Stimulated activated CD4-positive, alpha-beta T cell treated with anti-CD3 and anti-CD28 coated beads, TNF-alpha, amount 100 ng/mL, for 48 hours (primary cell): ENCODE data around the gene CBLB.
"Not testable (repeated sequence)": the region's sequence is repeated elsewhere in the genome, so short reads cannot be mapped to it uniquely, and the experiment has no call there.

Experiments used
- DNase-seq, 3 donors: peaks; one replicate each; pipeline ENCODE4 v3.0.0-alpha.2; 2020; ENCODE audit warnings: low read depth in 3 of 3

The CBLB gene

DNA sequence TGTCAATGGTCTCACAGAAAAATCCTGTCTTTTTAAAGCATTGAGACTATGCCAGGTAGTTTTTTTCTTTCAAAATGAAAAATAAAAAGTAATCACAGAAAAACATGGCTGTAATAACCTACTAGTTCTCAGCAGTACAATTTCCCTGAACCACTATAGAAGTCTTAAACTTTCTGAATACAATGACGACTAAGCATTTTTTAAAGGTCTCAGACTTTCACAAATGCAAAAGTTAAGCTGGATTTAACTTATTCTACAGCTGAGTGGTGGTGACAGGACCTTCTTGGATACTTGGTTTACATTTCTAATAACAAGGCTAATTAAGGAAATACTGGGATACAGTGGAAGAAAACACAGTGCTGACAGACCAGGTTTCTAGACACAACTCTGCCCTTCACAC lies 81.8 kb downstream of the CBLB start:
- DNase-seq: no peak

- DNase-seq: no peak
These were observed 82.6 kb downstream of the CBLB start for GRCh38 chr3:105786241-105786640.

GRCh38 chr3:105785803-105786202 lies 83.0 kb downstream of the CBLB start:
- no peak for DNase-seq

- no peak for DNase-seq
These were observed 85.2 kb downstream of the CBLB start for GRCh38 chr3:105783631-105784030.

- no peak for DNase-seq
These were observed 86.9 kb downstream of the CBLB start for GRCh38 chr3:105781871-105782270.

- no peak for DNase-seq
These were observed 88.7 kb downstream of the CBLB start for GRCh38 chr3:105780107-105780506.

DNA sequence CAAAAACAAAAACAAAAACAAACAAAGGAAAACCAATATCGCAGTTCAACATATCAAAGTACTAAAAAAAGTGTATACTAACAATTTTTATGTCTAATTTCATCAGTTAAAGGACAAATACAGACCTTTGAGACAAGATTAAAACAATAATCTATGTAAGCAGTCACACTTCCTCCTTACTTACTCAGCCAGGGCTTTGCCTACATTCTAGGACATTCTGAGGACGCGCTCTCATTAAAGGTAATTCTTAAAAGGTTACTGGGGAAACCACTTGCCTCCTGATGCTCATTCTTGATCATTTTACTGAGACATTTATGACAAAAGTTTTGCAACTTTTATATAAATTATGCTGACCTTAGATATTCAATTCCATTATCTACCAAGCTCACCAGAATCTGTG lies 93.4 kb downstream of the CBLB start:
- DNase-seq: no peak

DNA sequence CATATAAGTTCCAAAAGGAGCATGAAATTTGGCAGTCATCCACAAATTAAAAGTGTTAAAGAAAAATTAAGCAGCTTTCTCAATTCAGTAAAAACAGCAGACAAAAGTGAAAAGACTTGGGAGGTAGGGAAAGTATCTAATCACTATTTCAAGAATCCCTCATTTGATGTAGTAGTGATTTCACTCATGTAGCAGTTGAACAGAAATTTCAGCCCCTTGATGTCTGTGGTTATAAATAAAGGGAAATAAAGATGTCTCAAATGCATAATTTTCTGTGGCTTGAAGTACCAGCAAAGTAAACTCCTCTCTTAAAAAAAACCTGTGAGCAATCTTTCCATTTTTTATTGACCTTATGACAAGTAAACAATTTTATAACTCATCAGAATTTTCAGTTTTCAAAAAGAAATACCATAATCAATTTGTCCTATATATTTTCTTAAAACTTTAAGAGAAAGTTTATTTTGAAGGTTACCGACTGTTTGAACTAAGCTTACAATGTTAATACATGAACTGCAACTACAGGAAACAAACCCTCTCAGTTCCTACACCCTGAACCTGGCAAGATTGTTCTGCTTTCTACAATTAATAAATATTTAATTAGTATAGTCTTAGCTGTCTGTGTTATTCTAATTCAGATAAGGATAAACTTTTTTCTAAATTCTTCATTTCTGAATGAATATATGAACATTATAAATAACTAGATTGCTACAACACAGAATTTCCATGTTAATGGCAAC lies 94.2 kb downstream of the CBLB start:
- no peak for DNase-seq

DNA sequence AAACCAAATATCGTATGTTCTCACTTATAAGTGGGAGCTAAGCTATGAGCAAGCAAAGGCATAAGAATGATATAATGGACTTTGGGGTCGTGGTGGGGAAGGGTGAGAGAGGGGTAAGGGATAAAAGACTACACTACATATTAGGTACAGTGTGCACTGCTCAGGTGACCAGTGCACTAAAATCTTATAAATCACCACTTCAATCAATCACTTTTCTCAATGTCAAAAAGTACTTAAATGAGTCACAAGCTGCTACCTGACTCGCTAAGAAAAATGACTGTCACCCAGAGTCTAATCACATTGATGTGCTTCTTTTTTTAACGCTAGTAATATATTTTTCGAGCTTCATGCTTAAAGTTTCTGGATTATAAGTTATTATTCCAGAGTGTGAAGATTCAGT lies 95.5 kb downstream of the CBLB start:
- DNase-seq: no peak

GRCh38 chr3:105772635-105773034 lies 96.2 kb downstream of the CBLB start:
- DNase-seq: no peak

- DNase-seq: no peak
These were observed 97.4 kb downstream of the CBLB start for GRCh38 chr3:105771392-105771791.

GRCh38 chr3:105770410-105770809 lies 98.4 kb downstream of the CBLB start:
- no peak for DNase-seq

GRCh38 chr3:105767776-105768175 lies 101.0 kb downstream of the CBLB start:
- no peak for DNase-seq

DNA sequence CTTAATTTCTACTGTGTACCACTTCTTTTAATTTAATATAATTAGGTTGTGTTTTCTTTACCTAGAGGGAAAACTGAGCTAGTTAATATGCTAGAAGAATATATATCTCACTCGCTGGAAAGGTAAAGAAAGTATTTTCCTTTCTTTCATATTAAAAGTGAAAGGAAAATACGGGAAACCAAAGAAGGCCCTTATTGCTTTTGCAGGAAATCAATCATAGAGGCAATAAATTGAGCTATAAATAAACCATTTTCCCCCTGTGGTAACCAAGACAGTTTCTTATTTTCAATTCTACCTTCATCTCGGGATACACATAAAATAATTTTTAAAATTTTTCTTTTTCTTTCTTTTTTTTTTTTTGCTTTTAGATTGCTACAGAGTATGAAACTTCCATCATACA lies 101.6 kb downstream of the CBLB start:
- DNase-seq: no peak

GRCh38 chr3:105765308-105765639 lies 103.5 kb downstream of the CBLB start:
- no peak for DNase-seq

- DNase-seq: no peak
These were observed 104.2 kb downstream of the CBLB start for GRCh38 chr3:105764378-105765307.

GRCh38 chr3:105763659-105764036 lies 105.2 kb downstream of the CBLB start:
- no peak for DNase-seq

DNA sequence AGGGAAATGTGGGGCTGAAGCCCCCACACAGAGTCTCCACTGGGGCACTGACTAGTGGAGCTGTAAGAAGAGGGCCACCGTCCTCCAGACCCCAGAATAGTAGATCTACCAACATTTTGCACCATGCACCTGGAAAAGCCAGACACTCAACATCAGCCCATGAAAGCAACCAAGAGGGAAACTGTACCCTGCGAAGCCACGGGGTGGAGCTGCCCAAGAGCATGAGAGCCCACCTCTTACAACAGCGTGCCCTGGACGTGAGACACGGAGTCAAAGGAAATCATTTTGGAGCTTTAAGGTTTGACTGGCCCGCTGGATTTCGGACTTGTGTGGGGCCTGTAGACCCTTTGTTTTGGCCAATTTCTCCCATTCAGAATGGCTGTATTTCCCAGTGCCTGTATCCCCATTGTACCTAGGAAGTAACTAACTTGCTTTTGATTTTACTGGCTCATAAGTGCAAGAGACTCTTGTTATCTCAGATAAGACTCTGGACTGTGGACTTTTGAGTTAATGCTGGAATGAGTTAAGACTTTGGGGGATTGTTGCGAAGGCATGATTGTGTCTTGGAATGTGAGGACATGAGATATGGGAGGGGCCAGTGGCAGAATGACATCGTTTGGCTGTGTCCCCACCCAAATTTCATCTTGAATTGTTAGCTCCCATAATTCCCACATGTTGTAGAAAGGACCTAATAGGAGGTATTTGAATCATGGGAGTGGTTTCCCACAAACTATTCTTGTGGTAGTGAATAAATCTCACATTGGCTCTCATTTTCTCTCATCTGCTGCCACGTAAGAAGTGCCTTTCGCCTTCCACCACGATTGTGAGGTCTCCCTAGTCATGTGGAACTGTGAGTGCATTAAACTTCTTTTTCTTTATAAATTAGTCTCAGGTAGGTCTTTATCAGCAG lies 105.8 kb downstream of the CBLB start:
- DNase-seq: no peak

GRCh38 chr3:105762214-105762613 lies 106.6 kb downstream of the CBLB start:
- not testable (repeated sequence) for DNase-seq

- DNase-seq: no peak
These were observed 109.3 kb downstream of the CBLB start for GRCh38 chr3:105759442-105760078.

DNA sequence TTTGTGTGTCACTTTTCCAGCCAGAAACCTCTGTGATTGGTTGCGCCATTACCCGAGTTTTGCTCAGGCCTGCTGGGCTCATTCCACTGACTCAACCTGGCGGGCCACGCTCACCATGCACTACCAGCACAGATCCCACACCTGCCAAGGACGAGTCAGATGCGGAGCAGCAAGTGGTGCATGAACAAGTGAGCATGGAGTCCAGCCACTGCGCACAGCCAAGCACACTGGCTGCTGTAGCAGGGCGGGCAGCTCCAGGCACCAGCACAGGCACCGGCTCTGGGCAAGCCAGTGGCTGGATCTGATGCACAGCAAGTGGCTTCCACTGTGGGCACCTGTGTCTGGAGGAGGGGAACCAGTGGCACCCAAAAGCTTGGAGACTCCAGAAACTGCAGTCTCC lies 110.4 kb downstream of the CBLB start:
- no peak for DNase-seq
